GM21786 (cell line): ENCODE results near the gene AP3S2.
"Not testable (repeated sequence)": the region's sequence is repeated elsewhere in the genome, so short reads cannot be mapped to it uniquely, and the experiment has no call there.

ENCODE experiments used
- ATAC-seq: cut with Tn5 transposase; IDR thresholded peaks from one replicate; pipeline ENCODE4 v1.9.1; 2021; ENCODE audit not compliant: unreplicated experiment

The AP3S2 gene

DNA sequence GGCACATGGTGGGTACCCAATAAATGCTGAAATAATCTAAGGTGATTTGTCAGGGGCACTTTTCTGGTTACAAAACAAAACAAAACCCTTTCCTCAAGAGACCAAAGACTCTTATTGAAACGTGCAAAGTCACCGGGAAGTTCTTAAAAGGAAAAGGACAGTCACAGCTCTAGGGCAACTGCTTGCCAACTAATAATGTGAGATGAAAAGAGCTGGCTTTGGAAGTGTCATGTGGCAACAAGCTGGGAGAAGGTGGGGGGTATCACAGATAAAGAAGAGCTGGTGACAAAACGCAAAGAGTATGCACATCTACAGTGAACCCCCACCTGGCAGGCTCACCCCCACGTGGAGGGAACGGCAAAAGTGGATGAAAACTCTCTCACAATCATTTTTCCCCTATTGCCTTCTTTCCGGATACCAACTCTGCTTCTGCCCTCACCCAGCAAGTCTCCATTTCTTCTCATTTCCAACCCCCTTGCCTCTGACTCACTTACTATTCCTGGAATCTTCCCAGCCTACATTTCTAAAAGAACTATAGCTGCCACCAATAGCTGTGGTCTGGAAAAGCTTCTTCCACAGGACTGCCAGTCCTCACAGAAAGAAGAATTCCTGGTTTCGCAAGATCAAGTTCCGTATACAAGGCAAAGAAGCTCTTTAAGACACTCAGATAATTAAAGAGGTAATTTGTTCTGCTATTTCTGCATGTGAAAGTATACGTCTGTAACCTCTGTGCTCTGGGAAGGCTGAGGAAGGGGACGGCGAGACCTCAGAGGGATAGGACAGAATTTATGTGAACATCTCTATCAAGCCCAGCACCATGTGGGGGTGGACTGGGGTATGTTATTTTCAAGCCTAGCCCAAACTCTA, 57.3 kb downstream of the AP3S2 start:
- no peak for ATAC-seq

DNA sequence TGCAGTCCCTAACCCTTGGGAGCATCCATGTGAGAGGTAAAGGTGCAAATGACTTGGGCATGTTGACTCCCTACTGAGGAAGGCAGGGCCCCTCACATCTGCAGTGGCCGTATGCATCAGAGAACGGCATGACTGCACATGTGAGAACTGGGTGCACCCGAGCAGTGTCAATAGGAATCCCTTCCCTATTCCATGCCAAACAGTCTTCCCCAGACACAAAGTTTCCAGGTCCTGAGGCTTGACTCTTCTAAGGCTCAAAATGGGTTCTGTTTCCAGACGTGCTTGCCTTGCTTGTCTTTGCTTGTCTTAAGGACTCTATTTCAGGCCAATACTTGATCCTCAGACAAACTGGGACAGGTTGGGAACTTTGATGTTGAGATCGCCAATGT, 58.6 kb downstream of the AP3S2 start:
- ATAC-seq: no peak

DNA sequence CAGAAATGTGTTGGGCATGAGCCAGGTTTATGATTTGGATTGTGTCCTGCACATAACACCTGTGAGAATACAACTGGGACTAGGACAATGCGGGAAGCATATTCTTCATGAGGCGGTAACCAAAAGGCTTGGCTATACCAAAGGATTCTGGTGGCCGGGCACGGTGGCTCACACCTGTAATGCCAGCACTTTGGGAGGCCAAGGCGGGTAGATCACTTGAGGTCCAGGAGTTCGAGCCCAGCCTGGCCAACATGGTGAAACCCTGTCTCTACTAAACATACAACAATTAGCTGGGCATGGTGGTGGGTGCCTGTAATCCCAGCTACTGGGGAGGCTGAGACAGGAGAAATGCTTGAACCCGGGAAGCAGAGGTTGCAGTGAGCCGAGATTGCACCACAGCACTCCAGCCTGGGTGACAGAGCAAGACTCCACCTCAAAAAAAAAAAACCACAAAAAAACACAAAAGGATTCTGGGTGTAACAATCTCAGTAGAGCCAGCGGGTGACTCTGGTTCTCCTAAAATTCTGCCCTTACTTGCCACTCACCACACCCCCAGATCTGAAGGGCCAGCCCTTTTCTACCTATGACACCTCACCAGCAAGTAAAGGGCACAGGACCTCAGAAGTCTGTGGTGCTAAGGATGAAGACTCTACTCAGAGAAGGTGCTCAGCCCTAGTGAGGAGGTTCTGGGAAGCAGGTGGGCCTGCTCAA, 59.2 kb downstream of the AP3S2 start:
- ATAC-seq: not testable (repeated sequence)

DNA sequence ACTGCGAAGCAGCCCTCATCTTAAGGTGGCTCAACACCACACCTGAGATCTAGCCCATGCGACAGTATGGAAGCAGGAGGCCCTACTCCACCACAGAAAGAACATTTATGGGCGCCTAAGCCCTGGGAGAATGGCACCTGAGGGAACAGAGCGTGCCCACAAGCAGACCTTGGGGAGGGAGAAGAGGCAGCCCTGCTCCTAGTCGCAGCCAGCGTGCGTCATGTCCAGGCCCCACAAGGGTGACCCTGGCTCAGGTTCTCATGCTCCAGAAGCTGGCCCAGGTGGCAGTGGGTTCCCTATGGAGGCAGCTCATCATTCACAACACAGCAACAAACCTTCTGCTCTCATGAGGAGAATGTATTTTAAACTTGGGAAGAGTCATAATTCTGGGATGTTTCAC, 59.8 kb downstream of the AP3S2 start:
- no peak for ATAC-seq

DNA sequence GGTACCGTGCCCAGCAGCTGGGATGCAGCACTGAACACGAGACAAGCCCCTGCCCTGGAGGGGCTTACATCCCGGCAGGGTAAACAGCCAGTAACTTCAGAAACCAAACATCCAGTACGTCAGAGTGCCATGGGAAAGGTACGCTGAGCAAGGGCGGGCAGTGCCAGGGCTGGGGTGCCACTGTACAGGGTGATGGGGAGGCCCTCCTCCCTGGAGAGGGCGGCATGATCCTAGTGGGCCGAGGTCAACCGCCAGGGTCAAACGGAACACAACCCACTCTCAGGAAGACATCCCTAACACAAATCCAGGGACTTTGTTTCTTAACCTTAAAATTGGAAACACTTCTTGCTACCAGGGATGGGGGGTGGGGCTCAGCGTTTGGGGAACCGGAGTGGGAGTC, 63.2 kb downstream of the AP3S2 start:
- ATAC-seq: no peak

DNA sequence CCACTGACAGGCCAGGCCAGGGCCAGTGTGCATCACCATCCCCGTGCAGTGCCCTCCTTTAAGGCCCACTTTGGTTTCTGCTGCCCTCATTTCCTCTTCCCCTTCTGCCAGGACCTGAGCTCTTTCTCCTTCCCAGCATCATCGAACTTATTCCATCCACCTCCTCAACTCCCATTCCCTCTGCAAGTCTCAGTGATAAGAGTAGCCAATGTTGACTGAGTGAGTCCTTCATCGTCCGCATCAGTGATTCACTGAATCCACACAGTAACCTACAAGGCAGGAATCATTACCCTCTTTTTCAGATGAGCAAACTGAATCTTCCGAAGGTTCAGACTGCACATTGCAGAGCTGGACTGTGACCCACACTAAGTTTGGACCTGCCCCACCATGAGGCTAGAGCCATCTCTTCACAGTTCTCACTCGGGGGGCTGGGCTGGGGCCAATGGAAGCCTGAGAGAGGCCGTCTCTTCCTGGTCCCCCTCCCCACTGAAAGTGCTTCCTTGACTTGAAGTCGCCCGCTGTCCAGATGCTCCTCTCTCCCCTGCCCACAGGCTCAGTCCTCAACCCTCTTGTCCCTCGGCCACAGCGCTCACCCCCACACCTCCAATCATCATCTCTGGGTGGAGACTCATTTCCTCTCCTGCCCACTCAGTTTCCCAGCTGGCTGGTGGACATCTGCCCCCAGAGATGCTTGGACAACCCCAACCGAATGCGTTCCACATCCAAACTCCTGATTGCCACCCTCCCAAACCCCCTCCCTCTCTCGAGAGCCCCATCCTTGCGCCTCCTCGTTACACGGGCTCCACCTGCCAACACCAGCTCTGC, 64.0 kb downstream of the AP3S2 start:
- no peak for ATAC-seq

DNA sequence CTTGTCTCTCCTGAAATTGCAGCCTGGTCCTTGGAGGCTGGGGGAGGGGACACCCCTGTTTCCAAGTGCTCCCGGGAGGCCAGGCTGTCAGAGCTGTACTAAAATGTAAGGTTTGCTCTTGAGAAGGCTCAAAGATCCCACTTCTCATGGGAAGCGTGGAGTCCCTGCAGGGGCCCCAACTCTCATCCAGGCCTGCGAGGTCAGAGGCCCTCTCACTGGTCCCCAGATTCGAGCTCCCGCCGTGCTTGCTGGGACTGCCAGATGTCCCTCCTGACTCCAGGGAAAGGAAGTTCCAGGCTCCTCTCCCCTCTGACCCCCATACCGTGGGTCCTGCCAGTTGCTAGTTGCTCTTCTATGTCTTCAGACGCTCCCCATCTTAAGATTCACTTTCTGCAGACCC, 64.6 kb downstream of the AP3S2 start:
- no peak for ATAC-seq

DNA sequence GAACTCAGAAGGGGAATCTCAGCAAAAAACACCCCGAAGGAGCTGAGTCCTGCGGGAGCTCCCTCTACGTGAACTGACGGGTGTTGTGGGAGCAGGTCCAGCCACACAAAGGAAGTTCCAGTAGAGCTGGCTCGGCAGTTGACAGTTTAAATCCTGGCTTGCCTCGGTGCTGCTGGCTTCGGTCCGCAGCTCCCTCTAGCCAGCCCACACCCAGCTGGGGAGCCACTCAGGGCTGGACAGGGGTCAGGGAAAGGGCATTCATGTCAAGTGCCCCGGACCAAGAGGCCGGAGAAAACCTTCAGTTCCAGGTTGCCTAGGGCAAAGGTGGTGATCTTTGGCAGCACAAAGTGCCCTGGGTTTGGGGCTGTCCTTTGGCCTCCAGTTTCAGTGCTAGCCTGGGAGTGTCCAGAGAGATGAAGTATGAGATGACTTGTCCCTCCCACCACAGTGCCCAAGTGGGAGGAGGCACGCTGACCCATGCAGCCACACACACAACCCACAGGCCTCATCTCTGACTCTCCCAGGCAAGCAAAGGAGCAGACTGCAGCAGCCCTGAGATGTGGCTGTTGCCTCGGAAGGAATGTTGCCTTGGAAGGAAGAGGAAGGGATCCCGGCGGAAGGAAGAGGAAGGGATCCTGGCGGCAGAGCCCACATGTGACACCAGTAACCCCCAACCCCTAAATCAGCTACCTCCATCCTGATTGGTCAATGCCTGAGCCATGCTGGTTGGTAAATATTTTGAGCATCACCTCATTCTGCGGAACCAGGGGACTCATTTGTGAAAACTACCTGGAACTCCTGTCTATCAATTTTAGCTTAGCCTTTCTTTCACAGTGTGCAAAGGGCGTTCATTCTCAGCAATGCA, 65.3 kb downstream of the AP3S2 start:
- no peak for ATAC-seq

DNA sequence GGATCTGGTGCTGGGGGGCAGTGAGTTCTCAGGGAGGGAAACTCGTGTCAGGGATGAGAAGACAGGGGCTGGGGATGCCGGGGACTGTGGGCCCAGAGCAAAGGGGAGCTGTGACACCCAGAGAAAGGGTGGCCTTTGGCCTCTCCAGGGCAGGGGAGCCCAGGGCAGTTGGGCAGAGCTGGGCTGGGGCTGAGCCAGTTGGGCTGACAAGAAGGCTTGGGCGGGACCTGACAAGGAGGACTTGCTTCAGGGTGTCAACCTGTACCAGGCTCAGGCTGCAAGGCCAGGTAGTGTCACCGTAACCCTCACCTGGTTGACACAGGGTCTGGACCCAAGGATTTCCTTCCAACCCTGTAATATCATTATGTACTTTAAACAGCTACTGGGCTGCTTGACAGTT, 66.0 kb downstream of the AP3S2 start:
- ATAC-seq: no peak

DNA sequence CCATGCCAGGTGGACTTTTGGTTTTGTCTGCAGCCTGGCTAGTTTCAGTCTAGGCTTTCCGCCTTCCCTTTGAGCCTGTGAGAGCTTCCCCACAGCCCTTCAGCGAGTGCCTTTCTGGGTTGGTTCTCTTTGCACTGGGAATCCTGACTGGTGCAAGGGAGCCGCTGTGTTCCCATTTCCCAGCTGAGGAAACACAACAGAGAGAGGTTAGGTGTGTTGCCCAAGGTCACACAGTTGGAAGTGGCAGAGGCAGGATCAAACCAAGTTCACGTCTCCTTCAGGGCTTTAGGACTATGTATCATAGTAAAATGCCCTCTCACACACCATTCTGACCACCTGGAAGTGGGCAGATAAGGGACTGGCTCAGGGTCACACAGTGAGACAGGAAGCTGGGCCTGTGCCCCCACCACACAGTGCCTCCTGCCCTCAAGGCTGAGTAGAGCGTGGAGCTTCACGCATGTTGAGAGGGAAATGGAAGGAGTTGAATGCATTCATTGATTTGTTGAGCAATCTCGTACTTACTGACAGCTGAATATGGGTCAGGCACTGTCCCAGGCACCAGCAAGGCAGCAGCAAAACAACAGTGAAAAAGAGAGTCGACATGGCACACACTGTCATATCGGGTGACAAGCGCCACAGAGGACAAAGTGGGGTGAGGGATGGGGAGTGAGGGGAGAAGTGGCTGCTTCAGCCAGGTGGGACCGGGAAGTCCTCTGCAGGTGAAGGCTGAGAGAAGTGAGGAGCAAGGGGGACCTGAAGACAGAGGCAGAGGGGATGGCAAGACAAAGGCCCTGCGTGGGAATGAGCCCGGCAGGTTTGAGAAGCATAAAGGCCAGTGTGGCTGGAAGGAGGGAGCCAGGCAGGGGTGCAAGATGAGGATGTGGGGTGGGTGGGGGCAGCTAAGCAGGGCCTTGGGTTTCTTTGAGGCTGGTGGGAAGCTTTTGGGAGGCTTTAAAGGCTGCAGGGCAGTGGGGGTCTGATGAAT, 66.8 kb downstream of the AP3S2 start:
- ATAC-seq: no peak

DNA sequence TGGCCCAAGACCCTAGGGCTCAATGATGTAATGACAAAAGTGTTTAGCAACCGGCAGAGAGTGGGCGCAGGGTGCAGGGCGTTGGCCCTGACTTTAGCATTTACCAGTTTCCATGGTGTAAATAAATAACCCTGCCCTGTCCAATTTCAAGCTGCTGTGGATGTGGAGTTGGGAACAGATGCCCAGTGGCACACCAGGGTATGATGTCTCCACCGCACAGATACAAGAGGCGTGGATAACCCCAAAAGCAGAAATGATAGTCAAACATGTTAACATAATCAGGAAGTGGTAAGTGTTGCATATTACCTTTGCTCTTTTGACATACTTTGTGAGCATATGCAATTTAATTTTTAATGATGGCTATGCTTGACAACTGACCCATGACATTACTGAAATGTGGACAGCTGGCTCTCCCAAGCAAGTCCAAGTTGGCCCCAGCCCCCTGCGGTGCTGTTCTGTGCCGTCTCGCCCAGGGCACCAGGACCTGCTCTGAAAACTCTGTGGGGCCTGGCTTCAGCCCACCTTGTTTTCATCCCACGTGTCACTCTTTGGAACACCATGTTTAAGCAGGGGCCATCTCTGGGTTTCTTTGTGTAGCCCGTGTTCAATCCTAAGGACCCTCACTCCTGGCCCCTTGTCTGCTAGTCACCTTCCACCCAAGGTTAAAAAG, 68.4 kb downstream of the AP3S2 start:
- ATAC-seq: no peak

DNA sequence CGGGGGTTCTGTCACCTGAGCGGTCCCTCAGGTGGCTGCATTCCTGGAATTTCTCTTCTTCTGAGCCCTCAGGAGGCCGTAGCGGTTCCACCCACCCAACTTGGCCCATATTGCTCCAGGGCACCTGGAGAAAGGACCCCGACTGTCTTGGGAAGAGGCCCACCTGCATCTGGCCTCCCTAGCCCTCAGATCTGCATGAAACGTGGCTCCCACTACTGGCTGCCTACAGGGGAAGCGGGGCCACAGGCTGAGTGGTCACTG, 69.3 kb downstream of the AP3S2 start:
- ATAC-seq: no peak

DNA sequence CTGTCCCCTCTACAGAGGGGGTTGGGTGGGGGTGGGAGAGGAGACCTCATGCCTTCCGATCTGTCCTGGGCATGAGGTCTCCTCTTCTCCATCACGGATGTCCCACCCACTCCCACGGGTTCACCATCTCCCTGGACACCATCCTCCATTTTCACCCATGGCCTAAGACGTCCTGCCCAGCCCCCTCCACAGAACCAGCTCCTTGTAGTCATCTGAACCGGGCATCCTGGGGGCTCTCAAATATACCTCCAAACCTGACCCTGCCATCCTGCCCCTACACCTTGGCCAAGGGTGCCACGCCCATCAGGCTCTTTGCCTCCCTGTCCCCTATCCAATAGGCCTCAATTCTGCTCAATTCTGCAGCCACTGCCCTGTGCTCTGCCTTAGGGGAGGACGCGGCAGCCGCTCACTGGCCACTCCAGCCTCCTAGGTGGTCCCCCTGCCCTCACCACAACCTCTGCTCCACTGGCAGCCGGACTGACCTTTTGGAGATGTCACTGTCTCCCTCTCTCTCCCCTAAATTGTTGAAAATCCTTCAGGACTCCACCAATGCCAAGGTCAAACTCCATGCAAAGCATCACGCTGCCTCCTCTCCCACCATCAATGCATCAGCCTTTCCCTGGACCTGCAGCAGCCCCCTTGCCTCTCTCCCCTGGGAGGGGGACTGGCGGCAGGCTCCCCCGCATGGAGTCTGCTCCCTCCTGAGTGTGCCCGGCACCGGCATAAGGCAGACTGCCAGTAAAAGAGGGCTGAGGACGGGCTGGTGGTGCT, 69.8 kb downstream of the AP3S2 start:
- no peak for ATAC-seq

DNA sequence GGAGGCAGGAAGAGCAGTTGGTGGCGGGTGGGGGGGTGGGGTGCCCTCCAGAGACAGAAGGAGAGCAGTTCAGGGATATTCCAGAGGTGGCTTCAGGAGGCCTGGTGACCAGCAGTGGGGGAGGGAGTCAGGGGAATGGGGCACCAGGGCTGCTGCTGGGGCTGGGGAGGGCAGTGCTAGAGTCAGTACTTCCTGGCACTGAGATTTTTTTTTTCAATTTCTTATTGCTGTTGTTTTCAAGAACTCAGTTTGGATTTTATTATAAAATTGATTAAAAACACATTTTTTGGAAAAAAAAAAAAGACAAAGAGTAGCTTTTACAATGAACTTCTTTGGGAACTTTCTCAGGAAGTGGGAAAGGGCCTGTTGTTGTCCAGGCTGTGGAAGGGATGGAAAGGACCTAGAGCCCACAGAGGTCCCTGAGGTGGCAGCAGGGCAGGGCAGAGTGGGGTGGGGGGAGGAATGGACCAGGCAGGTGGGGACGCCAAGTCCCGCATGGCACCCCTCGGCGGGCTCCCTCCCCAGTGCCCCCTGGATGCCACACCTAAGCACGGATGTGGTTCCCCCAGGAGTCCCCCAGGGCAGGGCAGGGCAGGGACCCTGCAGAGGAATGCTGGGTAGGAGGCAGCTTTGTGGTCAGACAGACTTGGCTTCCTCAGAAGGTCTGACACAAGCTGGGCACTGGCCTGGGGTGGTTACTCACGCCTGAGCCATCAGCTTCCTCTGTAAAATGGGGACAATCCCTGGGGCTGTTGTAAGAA, 70.7 kb downstream of the AP3S2 start:
- no peak for ATAC-seq

DNA sequence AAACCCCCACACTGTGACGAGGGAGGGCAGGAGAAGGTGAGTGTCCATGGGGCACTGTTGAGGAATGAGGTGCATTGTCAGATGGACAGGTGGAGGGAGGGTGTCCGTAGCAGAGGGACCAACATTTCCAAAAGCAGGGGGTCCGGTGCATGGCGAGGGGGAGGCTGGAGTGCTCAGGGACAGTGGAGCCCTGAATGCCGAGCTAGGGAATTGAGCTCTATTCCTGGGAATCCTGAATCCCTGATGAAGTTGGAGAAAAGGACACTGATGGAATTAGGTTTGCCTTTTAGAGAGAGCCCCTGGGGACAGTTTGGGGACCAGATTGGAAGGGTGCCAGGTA, 71.2 kb downstream of the AP3S2 start:
- no peak for ATAC-seq

DNA sequence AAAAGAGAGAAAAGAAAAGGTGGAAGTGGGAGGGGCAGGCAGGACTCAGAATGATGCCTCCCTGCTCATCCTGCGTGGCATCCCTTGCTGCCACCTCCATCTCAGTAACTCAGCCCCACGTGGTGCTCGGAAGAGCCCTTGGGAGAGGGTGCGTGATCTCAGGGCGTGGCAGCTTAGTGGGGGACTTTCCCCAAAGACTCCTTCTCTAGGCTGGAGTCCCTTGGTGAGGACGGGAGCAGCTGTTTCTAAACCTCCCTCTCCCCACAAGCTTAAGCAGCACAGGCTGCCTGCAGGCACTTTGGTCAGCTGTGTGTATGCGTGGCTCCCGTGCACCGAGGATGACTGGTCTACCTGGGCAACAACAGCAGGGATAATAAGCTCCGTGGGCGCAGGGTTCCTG, 71.8 kb downstream of the AP3S2 start:
- no peak for ATAC-seq

DNA sequence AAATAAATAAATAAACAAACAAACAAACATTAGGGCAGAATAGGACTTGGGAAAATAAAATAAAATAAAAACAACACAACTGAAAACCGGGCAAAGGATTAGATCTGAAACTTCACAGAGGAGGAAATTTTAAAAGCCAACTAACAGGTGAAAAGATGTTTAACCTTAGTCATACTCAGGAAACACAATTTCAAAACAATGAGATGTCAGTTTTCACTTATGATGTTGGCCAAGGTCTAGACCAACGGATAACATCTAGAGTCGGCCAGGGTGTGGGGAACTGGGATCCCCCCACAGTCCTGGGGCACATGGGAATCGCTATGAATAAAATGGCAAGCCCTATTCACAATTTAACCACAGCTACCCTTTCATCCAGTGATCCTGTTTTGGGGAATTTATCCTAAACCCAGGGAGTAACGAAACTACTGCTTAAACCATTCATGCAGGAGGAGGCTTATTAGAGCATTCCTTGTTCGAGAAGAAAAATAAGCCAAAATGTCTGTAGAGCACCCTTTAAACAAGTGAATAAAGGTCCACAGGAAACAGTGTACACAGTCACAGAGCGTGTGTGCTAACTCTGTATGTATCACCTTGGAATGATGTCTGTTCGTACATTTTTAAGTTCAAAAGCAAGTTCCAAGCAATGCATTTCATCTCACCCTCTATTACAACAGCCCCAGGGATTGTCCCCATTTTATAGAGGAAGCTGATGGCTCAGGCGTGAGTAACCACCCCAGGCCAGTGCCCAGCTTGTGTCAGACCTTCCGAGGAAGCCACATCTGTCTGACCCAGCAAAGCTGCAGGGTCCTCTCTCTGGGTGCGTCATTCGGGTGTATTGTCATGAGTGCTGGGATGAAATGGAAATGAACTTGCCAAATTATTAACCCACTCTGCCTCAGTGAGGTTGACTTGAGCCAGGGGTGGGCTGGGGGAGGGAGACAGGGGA, 72.9 kb downstream of the AP3S2 start:
- no peak for ATAC-seq
